ENCODE results near the gene TMEM200C. TPM values are rescaled to one million over a fixed set of nuclear protein-coding genes. Genes with fewer than 3 reads are reported as not detected.

Gene TMEM200C
- total RNA-seq, 2 experiments from 2014 or later: not detected

- H3K4me3 ChIP-seq (ENCODE audit: low read length): no peak overlapping the region
- Mint-ChIP-seq H3K27me3 (peaks cover 6% of the 10 kb centered on the region), H3K36me3 (ENCODE audit: low read depth) (no peaks in the 10 kb centered on the region), H3K4me3 (no peak overlapping the region), H3K9me3 (no peaks in the 10 kb centered on the region), H3K4me1 (ENCODE audit: low read depth) (no peaks in the 10 kb centered on the region), H3K27ac (no peak overlapping the region)
- no peaks in the 10 kb centered on the region for H3K27me3 ChIP-seq (ENCODE audit: control insufficient read depth in 1 of 2, insufficient read depth in 2 of 2, low read length in 2 of 2)
- CTCF ChIA-PET: no interaction called here
- H3K4me1 ChIP-seq (ENCODE audit: insufficient read depth, low read length): no peaks in the 10 kb centered on the region
- ATAC-seq (ENCODE audit: poor library complexity): no peak
- no peak for TF ChIP-seq CTCF (IDR thresholded peaks at IDR 0.05)
- no peak overlapping the region for H3K27ac ChIP-seq (ENCODE audit: low read depth in 1 of 2, low read length in 2 of 2)
- POLR2A ChIA-PET: no interaction called here
- DNase-seq: no peak
- no peaks in the 10 kb centered on the region for H3K36me3 ChIP-seq (ENCODE audit: insufficient read depth, low read length)
- no peaks in the 10 kb centered on the region for H3K9me3 ChIP-seq (ENCODE audit: control insufficient read depth in 1 of 2, insufficient read depth in 1 of 2, low read length in 2 of 2)
- intact Hi-C loops (cut with DNase I, micrococcal nuclease): no loop called here
Observed at GRCh38 chr18:5912566-5912965, 17.2 kb upstream of the TMEM200C start.

- ChIA-PET POLR2A (no interaction called here), CTCF (interaction anchor here (1.5 kb wide), 1 partner anchor 9 kb away, joined by 3 read pairs; no protein-coding TSS in a partner anchor)
- intact Hi-C loops (cut with DNase I, micrococcal nuclease): no loop called here
- Histone ChIP-seq H3K36me3 (ENCODE audit: insufficient read depth, low read length) (no peaks in the 10 kb centered on the region), H3K4me3 (ENCODE audit: low read length) (no peak overlapping the region), H3K27ac (ENCODE audit: low read depth in 1 of 2, low read length in 2 of 2) (no peak overlapping the region), H3K9me3 (ENCODE audit: control insufficient read depth in 1 of 2, insufficient read depth in 1 of 2, low read length in 2 of 2) (no peaks in the 10 kb centered on the region), H3K27me3 (ENCODE audit: control insufficient read depth in 1 of 2, insufficient read depth in 2 of 2, low read length in 2 of 2) (no peaks in the 10 kb centered on the region), H3K4me1 (ENCODE audit: insufficient read depth, low read length) (no peaks in the 10 kb centered on the region)
- ATAC-seq (ENCODE audit: poor library complexity) (no peak), DNase-seq (no peak)
- no peak for TF ChIP-seq CTCF (IDR thresholded peaks at IDR 0.05)
- H3K4me3 Mint-ChIP-seq: no peak overlapping the region
- H3K27ac Mint-ChIP-seq: no peak overlapping the region
- H3K9me3 Mint-ChIP-seq: no peaks in the 10 kb centered on the region
- H3K27me3 Mint-ChIP-seq: peaks cover 29% of the 10 kb centered on the region
- no peaks in the 10 kb centered on the region for H3K4me1 Mint-ChIP-seq (ENCODE audit: low read depth)
- no peaks in the 10 kb centered on the region for H3K36me3 Mint-ChIP-seq (ENCODE audit: low read depth)
Observed at GRCh38 chr18:5909125-5909524, 13.8 kb upstream of the TMEM200C start.

GRCh38 chr18:5903386-5903785 lies 8.1 kb upstream of the TMEM200C start:
- Mint-ChIP-seq H3K4me3 (no peak overlapping the region), H3K4me1 (ENCODE audit: low read depth) (no peaks in the 10 kb centered on the region), H3K9me3 (no peaks in the 10 kb centered on the region), H3K36me3 (ENCODE audit: low read depth) (no peaks in the 10 kb centered on the region), H3K27ac (no peak overlapping the region), H3K27me3 (peaks cover 75% of the 10 kb centered on the region)
- ChIA-PET POLR2A (interaction anchor here (0.6 kb wide), 1 partner anchor 1022 kb away, joined by 4 read pairs; no protein-coding TSS in a partner anchor), CTCF (no interaction called here)
- Histone ChIP-seq H3K27me3 (ENCODE audit: control insufficient read depth in 1 of 2, insufficient read depth in 2 of 2, low read length in 2 of 2) (peaks cover 3 to 12% of the 10 kb centered on the region in 2 experiments), H3K9me3 (ENCODE audit: control insufficient read depth in 1 of 2, insufficient read depth in 1 of 2, low read length in 2 of 2) (no peaks in the 10 kb centered on the region), H3K36me3 (ENCODE audit: insufficient read depth, low read length) (no peaks in the 10 kb centered on the region), H3K4me3 (ENCODE audit: low read length) (no peak overlapping the region), H3K4me1 (ENCODE audit: insufficient read depth, low read length) (no peaks in the 10 kb centered on the region), H3K27ac (ENCODE audit: low read depth in 1 of 2, low read length in 2 of 2) (no peak overlapping the region)
- DNase-seq (no peak), ATAC-seq (ENCODE audit: poor library complexity) (no peak)
- no peak for TF ChIP-seq CTCF (IDR thresholded peaks at IDR 0.05)
- intact Hi-C loops (cut with DNase I, micrococcal nuclease): no loop called here
